GM19452 (cell line): ENCODE results near the gene TOE1.

Experiments used
- ATAC-seq: cut with Tn5 transposase; IDR thresholded peaks from one replicate; pipeline ENCODE4 v1.9.1; 2021; ENCODE audit not compliant: unreplicated experiment

The TOE1 gene

DNA sequence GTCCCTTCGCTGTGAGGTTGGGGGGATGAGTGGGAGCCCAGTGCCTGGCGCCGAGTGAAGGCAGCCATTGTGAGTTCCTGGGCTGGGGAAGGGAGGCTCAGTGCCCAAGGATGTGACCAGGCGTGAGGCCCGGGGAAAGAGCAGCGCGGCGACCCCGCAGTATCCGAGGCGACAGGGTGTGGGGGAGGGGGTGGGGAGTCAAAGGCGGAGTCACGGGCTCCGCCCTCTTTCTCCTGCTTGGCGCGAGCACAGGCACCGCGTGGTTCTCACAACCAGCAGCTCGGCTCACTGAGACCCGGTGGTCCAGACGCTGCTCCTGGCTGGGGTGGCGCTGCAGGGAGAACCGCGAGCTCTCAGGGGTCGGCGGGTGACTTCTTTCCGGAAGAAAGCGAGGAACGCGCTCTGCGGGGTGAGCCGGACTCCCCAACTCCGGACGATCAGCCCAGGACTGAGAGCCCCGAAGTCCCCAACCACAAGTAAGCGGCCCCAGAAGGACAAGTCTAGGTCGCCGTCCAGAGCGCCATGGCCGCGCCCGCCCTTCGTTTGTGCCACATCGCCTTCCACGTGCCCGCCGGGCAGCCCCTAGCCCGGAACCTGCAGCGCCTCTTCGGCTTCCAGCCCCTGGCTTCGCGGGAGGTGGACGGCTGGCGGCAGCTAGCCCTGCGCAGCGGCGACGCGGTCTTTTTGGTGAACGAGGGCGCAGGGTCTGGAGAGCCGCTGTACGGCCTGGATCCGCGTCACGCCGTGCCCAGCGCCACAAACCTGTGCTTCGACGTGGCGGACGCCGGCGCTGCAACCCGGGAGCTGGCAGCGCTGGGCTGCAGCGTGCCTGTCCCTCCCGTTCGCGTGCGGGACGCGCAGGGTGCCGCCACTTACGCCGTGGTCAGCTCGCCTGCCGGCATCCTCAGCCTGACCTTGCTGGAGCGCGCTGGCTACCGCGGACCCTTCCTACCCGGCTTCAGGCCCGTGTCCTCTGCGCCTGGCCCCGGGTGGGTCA lies 13.0 kb upstream of the TOE1 start, which contains the start of gene HPDL:
Gene HPDL, plus strand, starts transcription at position 269 of the 997 bp plus-strand sequence. Its CDS starts 254 bp downstream, at position 523.
- ATAC-seq = peak; percentile 56

DNA sequence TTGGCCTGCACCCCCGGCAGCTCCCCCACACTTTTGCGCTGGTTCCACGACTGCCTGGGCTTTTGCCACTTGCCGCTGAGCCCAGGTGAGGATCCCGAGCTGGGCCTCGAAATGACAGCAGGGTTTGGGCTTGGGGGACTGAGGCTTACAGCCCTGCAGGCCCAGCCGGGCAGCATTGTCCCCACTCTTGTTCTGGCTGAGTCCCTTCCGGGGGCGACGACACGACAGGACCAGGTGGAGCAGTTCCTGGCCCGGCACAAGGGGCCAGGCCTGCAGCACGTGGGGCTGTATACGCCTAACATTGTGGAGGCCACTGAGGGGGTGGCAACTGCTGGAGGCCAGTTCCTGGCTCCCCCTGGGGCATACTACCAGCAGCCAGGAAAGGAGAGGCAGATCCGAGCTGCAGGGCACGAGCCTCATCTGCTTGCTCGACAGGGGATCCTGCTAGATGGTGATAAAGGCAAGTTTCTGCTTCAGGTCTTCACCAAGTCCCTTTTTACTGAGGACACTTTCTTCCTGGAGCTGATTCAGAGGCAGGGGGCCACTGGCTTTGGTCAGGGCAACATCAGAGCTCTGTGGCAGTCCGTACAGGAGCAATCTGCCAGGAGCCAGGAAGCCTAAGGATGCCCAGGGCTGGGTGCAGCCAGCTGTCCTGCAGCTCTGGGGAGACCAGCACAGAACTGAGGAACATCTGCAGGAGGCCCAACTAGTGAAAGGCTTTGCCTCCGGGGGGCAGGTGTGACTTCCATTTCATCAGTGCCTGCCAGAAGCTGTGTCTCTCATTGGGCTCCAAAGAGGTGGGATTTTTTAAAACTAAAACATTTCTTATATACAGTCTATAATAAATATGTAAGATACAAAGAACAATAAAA lies 12.1 kb upstream of the TOE1 start:
- no peak for ATAC-seq

DNA sequence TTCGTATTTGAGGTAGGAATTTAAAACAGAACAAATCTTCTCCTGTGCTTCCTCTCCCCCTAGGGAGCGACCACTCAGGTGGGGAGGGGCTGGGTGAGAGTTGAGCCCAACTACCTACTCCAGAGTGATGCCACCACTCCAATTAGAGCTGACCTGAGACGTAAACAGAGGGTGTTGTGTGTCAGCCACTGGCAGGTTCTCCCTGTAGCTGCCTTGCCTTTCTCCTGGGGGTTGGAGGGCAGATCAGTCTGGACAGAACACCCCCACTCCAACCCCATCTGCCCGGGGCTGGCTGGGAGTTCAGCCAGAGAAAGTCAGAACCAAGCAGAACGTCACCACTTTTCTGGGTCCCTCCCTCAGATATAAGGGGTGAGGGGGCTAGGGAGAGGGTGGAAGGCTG lies 11.3 kb upstream of the TOE1 start:
- no peak for ATAC-seq

DNA sequence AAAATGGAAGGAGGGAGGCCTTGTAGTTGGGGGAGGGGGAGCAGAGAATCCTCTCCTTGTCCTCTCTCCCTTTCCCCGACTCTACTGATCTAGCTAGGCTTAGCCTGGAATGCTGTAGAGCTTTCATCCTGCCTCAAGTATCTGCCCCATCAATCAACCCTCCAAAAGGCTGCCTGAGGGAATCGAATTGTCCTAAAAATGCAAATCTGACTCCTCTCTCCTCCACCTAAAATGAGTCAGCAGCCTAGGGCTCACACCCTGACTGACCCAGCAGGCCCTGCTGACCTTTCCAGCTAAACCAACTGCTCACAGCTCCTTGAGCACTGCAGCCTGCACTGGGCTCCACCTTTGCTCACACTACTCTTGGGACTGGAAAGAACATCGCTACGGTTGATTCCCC lies 10.5 kb upstream of the TOE1 start:
- no peak for ATAC-seq

DNA sequence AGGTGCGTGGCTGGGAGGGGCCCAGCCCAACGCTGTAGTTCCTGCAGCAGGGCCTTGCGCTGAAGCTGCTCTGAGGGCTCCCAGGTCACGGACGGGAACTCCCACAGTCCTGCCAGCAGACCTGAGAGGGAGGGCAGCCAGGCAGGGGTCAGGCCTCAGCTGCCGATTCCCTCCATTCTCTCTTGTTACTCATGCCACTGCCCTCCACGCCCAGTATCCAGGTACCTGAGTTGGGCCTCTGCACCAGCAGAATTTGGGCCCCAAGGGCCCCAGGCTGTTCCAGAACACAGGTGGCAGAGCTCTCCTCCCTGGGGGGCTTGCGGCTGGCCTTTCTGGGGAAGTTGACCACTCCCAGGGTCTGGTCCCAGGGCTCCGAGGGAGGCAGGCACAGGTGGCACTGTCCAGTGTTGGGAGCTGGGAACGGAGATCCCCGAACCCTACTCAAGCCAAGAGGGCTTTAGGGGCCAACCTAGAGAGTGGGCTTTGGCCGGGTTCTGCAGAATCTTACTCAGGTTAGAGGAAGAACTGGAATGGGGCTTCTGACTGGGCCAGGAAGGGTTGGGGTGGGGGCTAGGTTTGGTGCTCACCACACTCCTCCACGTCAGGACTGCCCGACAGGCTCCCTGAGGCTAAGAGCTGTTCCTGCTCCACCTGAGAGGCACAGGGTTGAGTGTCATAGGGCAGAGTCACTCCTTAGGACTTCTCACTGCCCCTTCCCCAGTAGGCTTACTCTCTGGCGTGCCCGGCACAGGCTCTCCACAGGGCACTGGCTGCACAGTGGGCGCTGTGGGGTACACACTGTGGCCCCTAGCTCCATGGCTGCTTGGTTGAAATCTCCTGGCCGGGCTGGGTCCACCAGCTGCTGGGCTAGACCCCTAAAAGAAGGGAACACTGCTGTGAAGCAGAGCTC lies 8.3 kb upstream of the TOE1 start:
- no peak for ATAC-seq

DNA sequence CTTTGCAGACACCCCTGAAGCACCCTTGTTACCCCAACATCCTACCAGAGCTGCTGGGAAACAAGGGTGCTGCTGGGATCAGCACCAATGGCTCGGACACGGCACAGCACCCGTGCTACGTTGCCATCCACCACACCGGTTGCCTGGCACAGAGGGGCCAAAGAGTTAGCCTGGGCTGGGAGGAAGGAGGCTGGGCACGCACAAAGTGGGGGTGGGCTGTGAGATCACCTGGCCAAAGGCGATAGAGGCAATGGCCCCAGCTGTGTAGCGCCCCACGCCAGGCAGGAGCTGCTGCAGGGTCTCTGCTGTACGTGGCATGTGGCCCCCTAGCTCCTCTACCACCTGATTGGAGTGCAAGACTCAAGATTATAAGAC lies 7.6 kb upstream of the TOE1 start:
- no peak for ATAC-seq

DNA sequence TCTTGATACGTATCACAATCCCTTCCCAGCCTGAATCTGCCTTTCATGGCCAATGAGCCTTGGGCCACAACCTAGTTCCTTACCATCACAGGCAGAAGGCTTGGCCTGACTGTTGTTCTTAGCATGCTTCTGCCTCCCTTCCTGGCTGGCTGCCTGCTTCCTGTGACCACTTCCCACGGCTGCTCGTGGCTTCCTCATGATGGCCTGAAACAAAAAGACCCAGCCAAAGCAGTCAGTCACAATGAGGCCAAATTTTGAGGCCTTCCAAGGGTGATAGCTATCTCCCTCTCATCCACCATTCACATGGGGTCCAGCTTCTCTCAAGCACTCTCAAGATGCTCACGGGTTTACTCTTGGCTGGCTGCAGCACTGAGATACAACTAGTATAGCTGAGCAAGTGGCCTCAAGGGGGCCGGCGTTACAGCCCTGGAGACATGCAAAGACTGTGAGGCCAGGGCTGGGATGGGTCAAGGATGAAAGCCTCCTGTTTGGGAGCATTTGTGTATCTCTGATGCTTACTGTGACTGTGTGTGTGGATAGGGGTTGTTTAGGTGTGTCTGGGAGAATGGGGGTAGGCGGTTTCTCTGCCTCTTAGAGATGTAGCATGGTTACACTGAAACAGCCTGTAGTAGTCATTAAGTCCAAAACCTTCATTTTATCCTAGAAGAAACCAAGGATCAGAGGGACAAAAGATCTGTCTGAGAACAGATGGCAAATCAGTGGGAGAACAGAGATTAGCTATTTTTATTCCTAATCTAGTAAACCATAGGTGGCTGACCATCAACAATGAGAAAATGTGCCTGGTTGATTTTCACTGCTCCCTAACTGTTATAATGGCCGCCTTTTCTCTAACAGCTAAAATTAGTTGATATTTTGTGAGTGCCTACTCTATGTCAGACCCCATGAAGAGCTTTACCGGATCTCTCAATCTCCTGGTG lies 5.4 kb upstream of the TOE1 start:
- no peak for ATAC-seq

DNA sequence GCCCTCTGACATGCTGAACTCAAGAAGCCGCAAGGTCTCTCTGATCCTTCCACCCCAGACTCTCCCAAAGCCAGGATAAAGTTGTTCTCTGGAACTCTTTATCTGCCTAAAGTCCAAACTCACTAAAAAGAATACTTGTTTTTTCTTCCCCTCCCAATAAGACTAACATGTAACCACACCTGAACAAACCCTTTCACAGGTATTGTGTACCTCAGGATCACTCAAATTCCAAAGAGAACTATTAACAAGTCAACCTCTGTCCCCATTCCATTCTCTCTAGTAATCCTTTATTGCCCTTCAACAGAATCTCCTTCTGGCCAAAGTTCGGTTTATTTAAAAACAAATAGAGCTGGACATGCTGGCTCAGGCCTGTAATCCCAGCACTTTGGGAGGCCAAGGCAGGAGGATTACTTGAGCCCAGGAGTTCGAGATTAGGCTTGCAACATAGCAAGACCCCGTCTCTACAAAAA lies 4.1 kb upstream of the TOE1 start:
- ATAC-seq = no peak

DNA sequence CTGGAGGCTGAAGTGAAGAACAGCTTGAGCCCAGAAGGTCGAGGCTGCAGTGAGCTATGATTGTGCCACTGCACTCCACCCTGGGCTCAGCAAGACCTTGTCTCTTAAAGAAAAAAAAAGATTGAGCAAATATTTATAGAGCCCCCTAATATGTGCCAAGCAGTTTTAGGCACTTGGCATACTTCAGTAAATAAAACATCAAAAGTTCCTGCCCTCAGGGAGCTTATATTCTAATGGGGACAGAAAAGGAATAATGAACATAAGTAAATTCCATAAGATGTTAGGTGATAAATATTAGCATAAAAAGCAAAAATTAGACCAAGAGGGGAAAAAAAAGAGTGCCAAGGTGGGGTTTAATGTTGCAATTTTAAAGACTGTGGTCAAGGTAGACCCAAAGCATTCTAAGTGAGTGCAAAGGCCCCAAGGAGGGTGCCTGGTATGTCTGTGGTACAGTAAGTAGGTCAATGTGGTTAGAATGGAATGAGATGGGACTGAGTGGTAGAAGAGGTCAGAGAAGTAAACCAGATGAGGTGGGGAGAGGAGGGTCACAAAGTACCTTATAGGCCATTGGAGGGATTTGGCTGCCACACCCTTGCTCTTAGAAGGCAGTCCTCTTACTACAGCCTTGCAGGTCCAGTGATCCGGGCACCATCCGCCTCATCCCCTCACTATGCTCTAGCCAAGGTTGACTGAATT lies 2.2 kb upstream of the TOE1 start:
- no peak for ATAC-seq

DNA sequence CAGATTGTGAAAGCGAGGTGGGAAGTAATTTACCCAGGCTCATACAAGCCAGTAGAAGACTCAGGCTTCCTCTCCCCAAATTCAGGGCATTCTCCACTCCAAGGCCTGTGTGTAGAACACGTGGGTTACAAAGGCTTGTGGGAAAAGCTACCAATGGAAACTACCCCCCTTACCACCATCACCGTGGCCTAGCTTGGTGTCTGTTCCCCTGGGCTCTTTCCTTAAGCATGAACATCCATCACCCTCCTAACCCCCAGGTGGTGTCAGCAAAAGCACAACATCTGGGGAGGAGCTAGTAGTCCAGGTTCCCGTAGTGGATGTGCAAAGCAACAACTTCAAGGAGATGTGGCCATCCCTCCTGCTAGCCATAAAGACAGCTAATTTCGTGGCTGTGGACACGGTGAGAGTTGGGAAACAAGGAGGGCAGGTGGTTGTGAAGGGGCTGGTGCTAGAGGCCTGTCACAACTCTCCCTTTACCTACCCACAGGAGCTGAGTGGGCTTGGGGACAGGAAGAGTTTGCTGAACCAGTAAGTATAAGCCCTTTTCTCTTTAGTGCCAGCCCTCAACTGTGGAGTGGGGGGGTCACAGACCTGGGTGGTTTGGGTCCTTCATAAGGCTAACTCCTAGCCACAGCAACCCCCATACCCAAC lies 971 bp downstream of the TOE1 start:
- no peak for ATAC-seq

DNA sequence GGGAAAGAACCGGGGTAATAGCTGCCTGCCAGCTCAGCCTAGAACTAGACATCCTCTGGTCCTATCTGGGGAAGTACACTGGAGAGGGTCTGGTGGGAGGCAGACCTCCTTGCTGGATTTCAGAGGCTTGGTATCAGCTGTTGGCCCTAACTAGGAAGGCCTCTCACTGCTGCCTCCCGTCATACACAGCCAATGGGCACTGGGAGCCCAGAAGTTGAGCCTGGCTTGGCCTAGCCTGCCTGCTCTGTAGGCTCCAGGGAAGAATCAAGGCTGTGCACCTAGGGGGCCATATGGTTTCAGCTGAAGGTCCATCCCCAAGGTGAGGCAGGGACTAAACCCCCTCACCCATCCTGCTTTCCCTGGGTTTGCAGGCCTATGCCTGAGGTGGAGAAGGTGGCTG lies 4.5 kb downstream of the TOE1 start:
- ATAC-seq = no peak

DNA sequence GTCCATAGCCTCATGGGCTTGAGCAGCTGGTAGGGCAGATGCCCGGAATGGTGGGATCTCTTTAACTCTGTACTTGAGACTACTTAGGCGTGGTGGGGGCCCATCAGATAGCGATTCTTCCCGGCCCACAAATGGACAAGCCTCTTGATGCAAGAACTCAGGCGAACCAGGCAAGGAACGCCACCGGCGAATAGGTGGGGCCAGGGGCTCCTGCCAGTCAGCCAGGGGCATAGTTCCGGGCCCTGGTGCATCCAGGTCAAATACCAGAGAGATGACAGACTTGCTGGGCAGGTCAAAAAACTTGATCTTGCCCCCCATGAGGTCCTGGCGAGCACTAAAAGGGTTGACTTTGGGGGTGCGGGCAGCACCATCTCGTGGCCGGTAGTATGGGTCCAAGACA lies 5.0 kb downstream of the TOE1 start:
- no peak for ATAC-seq

DNA sequence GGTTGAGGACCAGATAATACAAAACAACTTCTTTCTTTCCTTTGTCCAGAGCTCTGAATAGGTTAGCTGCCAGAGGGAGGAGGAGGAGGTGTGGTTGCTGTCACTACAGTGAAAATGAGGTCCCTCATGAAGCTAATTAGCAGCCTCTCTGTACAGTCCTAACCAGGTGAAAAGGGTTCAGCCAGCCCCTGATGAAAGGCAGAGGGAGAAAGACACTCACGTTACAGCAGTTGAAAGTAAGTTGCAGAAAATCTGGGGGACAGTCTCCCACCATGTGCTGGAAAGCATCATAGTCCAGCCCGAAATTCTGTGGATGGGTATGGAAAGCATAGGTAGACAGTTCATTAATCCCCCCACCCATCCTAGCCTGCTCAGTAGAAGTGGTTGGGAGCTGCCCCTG lies 6.5 kb downstream of the TOE1 start:
- no peak for ATAC-seq

DNA sequence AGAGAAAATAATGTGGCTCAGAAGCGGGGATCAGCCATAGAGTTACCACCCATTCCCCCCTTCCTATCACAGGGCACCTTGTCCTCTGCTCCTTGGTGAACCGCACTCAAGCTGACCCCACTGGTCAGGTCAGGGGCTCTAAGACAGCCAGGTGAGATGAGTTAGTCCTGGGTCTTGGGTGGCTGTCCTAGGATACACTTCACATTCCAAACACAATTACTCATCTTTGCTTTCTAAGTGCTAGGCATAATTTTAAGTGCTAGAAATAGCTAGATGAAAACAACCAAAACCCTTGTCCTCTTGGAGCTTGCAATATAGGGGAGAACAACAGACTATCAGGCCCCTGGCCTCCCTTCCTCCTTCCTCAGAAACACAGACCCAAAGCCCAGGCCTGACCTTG lies 8.1 kb downstream of the TOE1 start:
- ATAC-seq = no peak

DNA sequence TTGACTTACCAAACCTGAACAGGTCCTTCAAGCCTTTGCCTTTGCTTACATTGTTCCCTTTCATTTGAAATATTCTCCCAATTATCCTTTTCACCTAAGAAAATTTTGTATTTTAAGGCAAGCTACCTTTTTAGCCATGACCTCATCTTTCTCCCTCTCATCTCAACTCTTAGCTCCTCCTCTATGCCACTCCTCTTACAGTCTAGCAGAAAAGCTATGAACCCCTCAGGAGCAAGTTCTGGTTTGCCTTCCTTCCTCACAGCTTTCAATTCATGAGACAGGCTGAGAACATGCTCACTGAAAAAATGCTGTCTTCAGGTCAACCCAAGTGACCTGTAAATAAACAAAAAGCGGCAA lies 8.6 kb downstream of the TOE1 start:
- no peak for ATAC-seq

DNA sequence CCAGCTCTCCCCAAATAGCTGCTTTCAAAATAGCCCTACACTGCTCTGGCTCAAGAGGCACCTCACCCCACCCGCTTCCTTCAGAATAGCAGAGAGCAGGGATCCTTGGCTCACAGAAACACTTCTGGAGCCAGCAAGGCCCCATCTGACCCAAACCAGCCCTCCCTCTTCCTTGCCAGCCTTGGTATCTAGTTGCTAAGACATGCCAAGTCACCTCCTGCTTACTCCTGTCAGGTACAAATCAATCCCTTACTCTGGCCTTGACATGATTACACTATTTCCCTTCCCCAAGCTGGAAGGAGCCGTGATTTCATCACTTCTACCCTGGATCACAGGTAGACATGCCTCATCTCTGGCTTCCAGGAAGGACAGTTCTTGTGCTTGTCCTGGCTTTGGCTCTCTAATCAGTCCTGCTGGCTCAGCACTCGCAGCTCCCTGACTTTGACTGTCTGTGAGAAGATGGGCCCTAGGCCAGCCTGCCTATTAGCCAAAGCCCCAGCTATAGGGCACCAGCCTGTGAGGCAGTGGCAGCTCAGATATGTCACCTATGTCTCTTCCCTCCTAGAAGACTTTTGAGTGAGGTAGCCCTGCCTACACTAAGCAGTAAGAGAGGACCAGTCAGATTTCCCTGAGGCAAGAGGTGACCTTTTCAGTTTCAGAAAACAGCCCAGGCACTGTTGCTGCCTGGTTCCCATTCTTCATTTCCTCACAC lies 9.2 kb downstream of the TOE1 start:
- ATAC-seq = no peak

DNA sequence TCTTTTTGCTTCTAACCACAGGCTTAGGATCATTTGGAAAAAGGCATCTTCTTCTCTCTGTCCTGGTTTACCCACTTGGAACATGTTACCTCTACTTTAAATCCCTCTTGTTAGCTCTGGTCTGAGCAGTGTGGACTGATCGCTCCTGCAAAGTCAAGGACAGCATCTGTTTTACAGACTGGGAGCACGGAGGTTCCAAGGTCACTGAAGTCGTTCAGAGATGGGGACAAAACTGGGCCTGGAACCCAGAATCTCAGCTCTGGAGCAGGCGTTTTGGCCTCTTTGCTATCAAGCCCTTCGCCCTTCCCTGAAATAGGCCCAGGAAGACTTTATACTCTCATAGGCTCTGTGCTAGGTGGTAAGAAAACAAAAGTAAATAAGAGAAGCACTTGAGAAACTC lies 11.5 kb downstream of the TOE1 start:
- no peak for ATAC-seq

DNA sequence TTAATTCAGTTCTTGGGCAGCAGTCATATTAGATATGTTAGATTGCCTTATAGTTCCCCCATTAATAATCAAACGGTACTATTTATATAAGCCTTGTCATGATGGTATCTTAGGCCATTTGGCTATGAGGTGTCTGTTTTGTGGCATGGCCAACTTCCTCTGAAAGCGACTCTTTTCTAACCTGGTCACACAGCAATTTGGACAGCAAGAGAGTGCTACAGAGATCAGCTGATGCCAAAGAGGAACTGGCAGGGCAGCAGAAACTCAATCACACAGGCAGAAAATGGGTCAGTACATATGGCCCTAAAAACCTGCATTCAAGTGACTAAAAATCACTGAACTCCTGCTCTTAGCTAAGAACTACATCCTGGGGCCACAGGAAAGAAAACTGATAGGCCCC lies 13.7 kb downstream of the TOE1 start:
- no peak for ATAC-seq
